ENCODE measurements around the gene PPEF2.

PPEF2 gene

DNA sequence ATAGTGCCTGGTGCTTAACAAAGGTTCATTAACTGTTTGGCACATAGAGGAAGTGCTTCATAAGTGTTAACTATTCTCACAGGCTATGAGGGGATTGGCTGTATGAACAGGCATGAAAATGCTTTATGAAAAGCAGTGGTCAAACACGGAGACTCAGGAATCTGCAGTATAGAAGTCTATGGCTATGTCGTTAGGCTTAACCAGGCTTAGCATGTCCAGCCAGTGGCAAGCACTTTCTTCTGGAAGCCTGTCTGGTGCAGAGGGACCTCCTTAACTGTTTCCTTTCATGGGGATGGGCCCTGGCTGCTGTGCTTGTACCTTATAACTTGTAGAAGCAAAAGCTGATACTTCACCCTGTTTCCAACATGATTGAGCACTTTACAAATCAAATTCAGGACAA lies 78.4 kb downstream of the PPEF2 start:
- Mint-ChIP-seq H3K9me3 (no peaks in the 10 kb centered on the region), H3K4me3 (no peak overlapping the region), H3K4me1 (no peaks in the 10 kb centered on the region), H3K27me3 (ENCODE audit: low read depth, poor library complexity) (peaks cover 4% of the 10 kb centered on the region), H3K27ac (no peak overlapping the region), H3K36me3 (ENCODE audit: low read depth) (no peaks in the 10 kb centered on the region)
- TF ChIP-seq, protein P1, sequence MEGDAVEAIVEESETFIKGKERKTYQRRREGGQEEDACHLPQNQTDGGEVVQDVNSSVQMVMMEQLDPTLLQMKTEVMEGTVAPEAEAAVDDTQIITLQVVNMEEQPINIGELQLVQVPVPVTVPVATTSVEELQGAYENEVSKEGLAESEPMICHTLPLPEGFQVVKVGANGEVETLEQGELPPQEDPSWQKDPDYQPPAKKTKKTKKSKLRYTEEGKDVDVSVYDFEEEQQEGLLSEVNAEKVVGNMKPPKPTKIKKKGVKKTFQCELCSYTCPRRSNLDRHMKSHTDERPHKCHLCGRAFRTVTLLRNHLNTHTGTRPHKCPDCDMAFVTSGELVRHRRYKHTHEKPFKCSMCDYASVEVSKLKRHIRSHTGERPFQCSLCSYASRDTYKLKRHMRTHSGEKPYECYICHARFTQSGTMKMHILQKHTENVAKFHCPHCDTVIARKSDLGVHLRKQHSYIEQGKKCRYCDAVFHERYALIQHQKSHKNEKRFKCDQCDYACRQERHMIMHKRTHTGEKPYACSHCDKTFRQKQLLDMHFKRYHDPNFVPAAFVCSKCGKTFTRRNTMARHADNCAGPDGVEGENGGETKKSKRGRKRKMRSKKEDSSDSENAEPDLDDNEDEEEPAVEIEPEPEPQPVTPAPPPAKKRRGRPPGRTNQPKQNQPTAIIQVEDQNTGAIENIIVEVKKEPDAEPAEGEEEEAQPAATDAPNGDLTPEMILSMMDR (IDR thresholded peaks at IDR 0.05): no peak
- no peak for DNase-seq

DNA sequence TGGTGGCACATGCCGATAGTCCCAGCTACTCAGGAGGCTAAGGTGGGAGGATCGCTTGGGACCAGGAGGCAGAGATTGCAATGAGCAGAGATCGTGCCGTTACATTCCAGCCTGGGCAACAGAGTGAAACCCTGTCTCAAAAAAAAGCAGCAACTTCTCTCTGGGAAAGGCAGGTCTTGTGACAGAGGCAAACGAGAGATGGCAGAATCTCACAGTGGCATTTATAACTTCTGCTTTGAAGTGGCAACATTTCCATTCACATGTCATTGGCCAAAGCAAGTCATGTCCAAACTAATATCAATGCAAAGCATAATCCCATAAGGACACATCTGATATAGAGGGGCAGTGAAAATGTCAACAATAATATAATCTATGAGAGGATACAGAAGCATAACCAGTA lies 79.8 kb downstream of the PPEF2 start:
- Mint-ChIP-seq H3K4me1 (no peaks in the 10 kb centered on the region), H3K27me3 (ENCODE audit: low read depth, poor library complexity) (peaks cover 4% of the 10 kb centered on the region), H3K36me3 (ENCODE audit: low read depth) (no peaks in the 10 kb centered on the region), H3K4me3 (no peak overlapping the region), H3K9me3 (no peaks in the 10 kb centered on the region), H3K27ac (no peak overlapping the region)
- TF ChIP-seq, protein P1 (IDR thresholded peaks at IDR 0.05): no peak
- no peak for DNase-seq

DNA sequence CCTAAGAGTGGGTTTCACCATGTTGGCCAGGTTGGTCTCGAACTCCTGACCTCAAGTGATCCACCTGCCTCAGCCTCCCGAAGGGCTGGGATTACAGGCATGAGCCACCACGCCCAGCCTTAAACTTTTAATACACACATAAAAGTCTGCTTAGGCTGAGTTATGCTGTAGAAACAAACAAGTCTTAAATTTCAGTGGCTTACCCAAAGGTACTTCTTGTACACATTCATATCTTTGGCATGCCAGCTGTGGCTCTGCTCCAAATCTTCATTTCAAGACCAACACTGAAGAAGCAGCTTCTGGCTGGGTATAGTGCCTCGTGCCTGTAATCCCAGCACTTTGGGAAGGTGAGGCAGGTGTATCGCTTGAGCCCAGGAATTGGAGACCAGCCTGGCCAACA lies 80.3 kb downstream of the PPEF2 start:
- no peak overlapping the region for H3K27ac Mint-ChIP-seq
- no peaks in the 10 kb centered on the region for H3K4me1 Mint-ChIP-seq
- H3K27me3 Mint-ChIP-seq (ENCODE audit: low read depth, poor library complexity): peaks cover 4% of the 10 kb centered on the region
- no peaks in the 10 kb centered on the region for H3K36me3 Mint-ChIP-seq (ENCODE audit: low read depth)
- DNase-seq: no peak
- no peaks in the 10 kb centered on the region for H3K9me3 Mint-ChIP-seq
- TF ChIP-seq, protein P1 (IDR thresholded peaks at IDR 0.05): no peak
- no peak overlapping the region for H3K4me3 Mint-ChIP-seq

DNA sequence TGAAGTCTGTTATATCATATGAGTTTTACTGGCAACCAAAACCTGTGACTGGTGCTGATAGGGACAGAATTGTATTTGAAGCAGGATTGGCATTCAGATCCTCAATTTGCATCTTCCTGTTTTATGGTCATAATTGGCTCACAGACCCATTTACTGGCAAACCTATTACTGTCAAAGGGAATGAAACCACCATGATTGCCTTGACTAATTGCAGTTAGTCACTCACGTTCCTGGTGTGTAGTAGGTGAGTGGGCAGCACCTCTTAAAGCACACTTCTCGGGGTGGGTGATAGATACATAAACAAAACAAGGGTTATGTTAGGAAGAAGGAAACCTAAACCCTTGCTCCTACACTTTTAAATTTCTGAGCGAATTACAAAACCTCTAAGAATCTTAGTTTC lies 81.0 kb downstream of the PPEF2 start:
- Mint-ChIP-seq H3K27ac (no peak overlapping the region), H3K36me3 (ENCODE audit: low read depth) (peaks cover 2% of the 10 kb centered on the region), H3K4me1 (no peaks in the 10 kb centered on the region), H3K4me3 (no peak overlapping the region), H3K9me3 (no peaks in the 10 kb centered on the region), H3K27me3 (ENCODE audit: low read depth, poor library complexity) (peaks cover 4% of the 10 kb centered on the region)
- TF ChIP-seq, protein P1 (IDR thresholded peaks at IDR 0.05): no peak
- DNase-seq: no peak

DNA sequence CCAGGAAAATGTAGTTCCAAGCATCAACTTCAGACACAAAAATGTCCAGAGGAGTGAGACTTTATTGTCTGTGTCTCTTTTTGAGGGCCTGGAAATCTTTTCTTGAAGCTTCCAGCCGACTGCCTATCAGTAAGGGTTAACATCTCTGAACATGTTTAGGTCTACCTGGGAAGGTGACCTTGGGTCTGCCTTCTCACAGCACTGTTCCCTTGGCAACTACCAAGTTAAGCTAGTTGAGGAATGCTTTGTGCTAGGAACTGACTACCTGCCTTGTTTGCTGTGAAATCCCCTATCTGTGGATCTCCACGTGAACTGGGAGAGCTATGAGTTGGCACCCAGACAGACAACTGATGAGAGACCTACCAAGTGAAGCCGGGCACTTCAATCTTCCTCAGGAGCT lies 81.6 kb downstream of the PPEF2 start:
- H3K4me1 Mint-ChIP-seq: no peaks in the 10 kb centered on the region
- H3K9me3 Mint-ChIP-seq: no peaks in the 10 kb centered on the region
- H3K4me3 Mint-ChIP-seq: no peak overlapping the region
- TF ChIP-seq, protein P1 (IDR thresholded peaks at IDR 0.05): no peak
- DNase-seq: no peak
- H3K27ac Mint-ChIP-seq: no peak overlapping the region
- H3K36me3 Mint-ChIP-seq (ENCODE audit: low read depth): peaks cover 5% of the 10 kb centered on the region
- peaks cover 2% of the 10 kb centered on the region for H3K27me3 Mint-ChIP-seq (ENCODE audit: low read depth, poor library complexity)

DNA sequence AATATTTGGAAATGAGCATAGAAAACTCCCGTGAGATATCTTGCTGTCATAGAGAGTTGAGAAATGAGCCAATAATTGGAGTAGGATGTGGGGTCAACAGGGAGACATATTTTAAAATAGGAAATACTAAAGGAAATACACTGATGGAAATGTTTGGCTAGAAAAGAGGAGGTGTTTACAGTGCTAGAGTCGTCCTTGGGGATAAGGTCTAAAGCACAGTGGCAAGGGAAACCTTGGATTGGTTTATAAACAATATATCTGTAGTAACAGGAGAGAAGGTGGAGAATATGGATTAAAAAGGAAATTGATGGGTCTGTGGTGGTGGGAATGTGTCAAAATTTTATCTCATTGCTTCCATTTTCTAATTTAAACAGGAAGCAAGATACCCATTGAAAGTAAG lies 82.1 kb downstream of the PPEF2 start:
- no peaks in the 10 kb centered on the region for H3K4me1 Mint-ChIP-seq
- H3K9me3 Mint-ChIP-seq: no peaks in the 10 kb centered on the region
- TF ChIP-seq, protein P1 (IDR thresholded peaks at IDR 0.05): no peak
- H3K27ac Mint-ChIP-seq: no peak overlapping the region
- no peak for DNase-seq
- H3K36me3 Mint-ChIP-seq (ENCODE audit: low read depth): peaks cover 9% of the 10 kb centered on the region
- H3K27me3 Mint-ChIP-seq (ENCODE audit: low read depth, poor library complexity): no peaks in the 10 kb centered on the region
- no peak overlapping the region for H3K4me3 Mint-ChIP-seq
